SK-N-SH (cell line): ENCODE measurements around the gene CARD19. TPM values are rescaled to one million over a fixed set of nuclear protein-coding genes. Genes with fewer than 3 reads are reported as not detected.

ENCODE experiments used
- CTCF ChIA-PET: fragments of 300-600, 350-600 bp; formaldehyde crosslinking; extraction: SDS; loops from one replicate; lab custom pipeline; 2021; lab: Yijun Ruan, JAX
- POLR2A ChIA-PET: fragments of 350-600 bp; sonication (Branson Sonifier 250); formaldehyde crosslinking; extraction: SDS; loops from one replicate; lab custom pipeline; 2020; ENCODE audit warnings: antibody characterized with exemption, inconsistent platforms; lab: Yijun Ruan, JAX
- DNase-seq: peaks from one replicate; pipeline ENCODE4 v3.0.0; 2012
- H2AFZ ChIP-seq: fragments of 200-600 bp; sonication (generic); 2 replicates; pipeline ENCODE4 v1.8.1; 2016; ENCODE audit warnings: antibody characterized with exemption, mild to moderate bottlenecking, low read depth
- H3F3A ChIP-seq: fragments of 200-600 bp; sonication (generic); replicated peaks from 2 replicates; pipeline ENCODE3; 2016; ENCODE audit warnings: antibody characterized with exemption, mild to moderate bottlenecking; ENCODE audit not compliant: insufficient read depth
- H3K27ac ChIP-seq, 2 experiments: fragments of 200-500 bp in 1 of 2; fragments of 200-600 bp in 1 of 2; sonication (Bioruptor generic) in 1 of 2; sonication (generic), shearing (Covaris generic) in 1 of 2; 2 replicates each; pipeline versions ENCODE4 v1.5.1 to v1.6.1; 2014 to 2016; ENCODE audit warnings: low read depth in 2 of 2, inconsistent platforms in 1 of 2, low read length in 1 of 2, mild to moderate bottlenecking in 1 of 2, mixed read lengths in 1 of 2
- H3K27me3 ChIP-seq: fragments of 200-600 bp; sonication (generic), shearing (Covaris generic); 2 replicates; pipeline ENCODE4 v1.6.1; 2016; ENCODE audit warnings: mixed run types; ENCODE audit not compliant: insufficient read depth
- H3K36me3 ChIP-seq, 2 experiments: fragments of 200-500 bp in 1 of 2; fragments of 200-600 bp in 1 of 2; sonication (Bioruptor generic) in 1 of 2; sonication (generic) in 1 of 2; replicated peaks in 1 of 2; 2 replicates each; pipeline versions ENCODE3 to v1.5.1; 2014 to 2016; ENCODE audit warnings: low read length in 1 of 2, mild to moderate bottlenecking in 1 of 2; ENCODE audit not compliant: insufficient read depth in 2 of 2, control insufficient read depth in 1 of 2
- H3K4me1 ChIP-seq, 2 experiments: fragments of 200-500 bp in 1 of 2; fragments of 200-600 bp in 1 of 2; sonication (Bioruptor generic) in 1 of 2; sonication (generic), shearing (Covaris generic) in 1 of 2; 2 replicates each; pipeline versions ENCODE4 v1.5.1 to v1.6.1; 2014 to 2016; ENCODE audit warnings: low read depth in 1 of 2, low read length in 1 of 2, mixed run types in 1 of 2; ENCODE audit not compliant: insufficient read depth in 2 of 2, control insufficient read depth in 1 of 2
- H3K4me2 ChIP-seq: fragments of 200-600 bp; sonication (generic), shearing (Covaris generic); 2 replicates; pipeline ENCODE4 v1.6.1; 2017; ENCODE audit warnings: mixed run types
- H3K4me3 ChIP-seq, 2 experiments: fragments of 200-500 bp in 1 of 2; fragments of 200-600 bp in 1 of 2; sonication (Bioruptor generic) in 1 of 2; sonication (generic), shearing (Covaris generic) in 1 of 2; 2 replicates each; pipeline versions ENCODE4 v1.5.1 to v1.8.1; 2014 to 2016; ENCODE audit warnings: low read depth in 2 of 2, inconsistent platforms in 1 of 2, low read length in 1 of 2, mild to moderate bottlenecking in 1 of 2, mixed read lengths in 1 of 2, moderate library complexity in 1 of 2
- H3K79me2 ChIP-seq: fragments of 200-600 bp; sonication (generic); 2 replicates; pipeline ENCODE4 v1.8.1; 2017; ENCODE audit warnings: mild to moderate bottlenecking; ENCODE audit not compliant: insufficient read depth
- H3K9ac ChIP-seq: fragments of 200-600 bp; sonication (generic); 2 replicates; pipeline ENCODE4 v1.6.1; 2017; ENCODE audit warnings: mixed run types
- H3K9me2 ChIP-seq: fragments of 200-600 bp; sonication (generic); 2 replicates; pipeline ENCODE4 v1.6.1; 2017; ENCODE audit warnings: mixed run types
- H3K9me3 ChIP-seq: fragments of 200-600 bp; sonication (generic); 2 replicates; pipeline ENCODE4 v1.6.1; 2017; ENCODE audit warnings: mixed run types, mild to moderate bottlenecking, moderate library complexity
- H4K20me1 ChIP-seq: fragments of 200-600 bp; sonication (generic); 2 replicates; pipeline ENCODE4 v1.6.1; 2017; ENCODE audit warnings: mild to moderate bottlenecking, mixed run types; ENCODE audit not compliant: insufficient read depth
- ELF1 ChIP-seq: IDR thresholded peaks from 2 replicates; pipeline ENCODE4 v1.4.0; 2012
- EZH2phosphoT487 ChIP-seq: fragments of 200-600 bp; sonication (generic); IDR thresholded peaks from 2 replicates; pipeline ENCODE4 v1.6.1; 2017; ENCODE audit warnings: low read depth, mixed run types, mild to moderate bottlenecking, antibody characterized with exemption, moderate library complexity, borderline replicate concordance
- FOSL2 ChIP-seq: IDR thresholded peaks from 2 replicates; pipeline ENCODE4 v1.4.0; 2012; ENCODE audit warnings: low read depth, mild to moderate bottlenecking, moderate library complexity, borderline replicate concordance
- FOXM1 ChIP-seq: IDR thresholded peaks from 2 replicates; pipeline ENCODE4 v1.4.0; 2012; ENCODE audit warnings: low read depth, mild to moderate bottlenecking
- GABPA ChIP-seq: IDR thresholded peaks from 2 replicates; pipeline ENCODE4 v1.4.0; 2012; ENCODE audit warnings: low read depth, mild to moderate bottlenecking
- GATA2 ChIP-seq: sonication (generic); formaldehyde crosslinking; IDR thresholded peaks from 2 replicates; pipeline ENCODE4 v1.5.0; 2020; ENCODE audit warnings: mild to moderate bottlenecking, missing genetic modification reagents
- JUND ChIP-seq: IDR thresholded peaks from 2 replicates; pipeline ENCODE4 v1.4.0; 2012
- NFIC ChIP-seq: IDR thresholded peaks from 2 replicates; pipeline ENCODE4 v1.4.0; 2012; ENCODE audit warnings: borderline replicate concordance
- NRF1 ChIP-seq: IDR thresholded peaks from 2 replicates; pipeline ENCODE4 v1.6.1; 2012; ENCODE audit warnings: low read depth, mild to moderate bottlenecking, low read length
- RAD21 ChIP-seq: IDR thresholded peaks from 2 replicates; pipeline ENCODE4 v1.6.1; 2012; ENCODE audit warnings: mild to moderate bottlenecking, low read length
- SMC3 ChIP-seq: IDR thresholded peaks from 2 replicates; pipeline ENCODE4 v1.6.1; 2012; ENCODE audit warnings: low read depth, low read length, improper control_type of control experiment
- TEAD4 ChIP-seq: IDR thresholded peaks from 2 replicates; pipeline ENCODE4 v1.4.0; 2012; ENCODE audit warnings: mild to moderate bottlenecking, borderline replicate concordance; ENCODE audit not compliant: insufficient read depth
- YY1 ChIP-seq: IDR thresholded peaks from 2 replicates; pipeline ENCODE4 v1.4.0; 2012; ENCODE audit warnings: low read depth, mild to moderate bottlenecking
- WGBS: methylation state at CpG from one replicate; pipeline ENCODE4 v1.1.6; 2017; ENCODE audit warnings: low lambda C conversion rate; 5-methylcytosine and 5-hydroxymethylcytosine counted together
- polyA plus RNA-seq, 3 experiments: library from polyadenylated mRNA; depleted of rRNA; stranded (reverse); fragments of >200 nt; gene quantifications; 2 replicates each; pipeline ENCODE4 v1.2.3, GENCODE V29; 2012
- TF ChIP-seq, protein P1 (sequence below): IDR thresholded peaks from 2 replicates; pipeline ENCODE4 v1.4.0; 2012; ENCODE audit warnings: low read depth, borderline replicate concordance
- TF ChIP-seq, protein P2 (sequence below): IDR thresholded peaks from 2 replicates; pipeline ENCODE4 v1.4.0; 2012; ENCODE audit warnings: low read depth, borderline replicate concordance
- TF ChIP-seq, protein P3 (sequence below): fragments of 150-350 bp; IDR thresholded peaks from 2 replicates; pipeline ENCODE4 v1.6.1; 2016; ENCODE audit warnings: mild to moderate bottlenecking, low read depth, low read length

The CARD19 gene
- polyA plus RNA-seq, 1 of the 3 experiments (the other 2 are of a cell fraction), result 165 TPM

DNA sequence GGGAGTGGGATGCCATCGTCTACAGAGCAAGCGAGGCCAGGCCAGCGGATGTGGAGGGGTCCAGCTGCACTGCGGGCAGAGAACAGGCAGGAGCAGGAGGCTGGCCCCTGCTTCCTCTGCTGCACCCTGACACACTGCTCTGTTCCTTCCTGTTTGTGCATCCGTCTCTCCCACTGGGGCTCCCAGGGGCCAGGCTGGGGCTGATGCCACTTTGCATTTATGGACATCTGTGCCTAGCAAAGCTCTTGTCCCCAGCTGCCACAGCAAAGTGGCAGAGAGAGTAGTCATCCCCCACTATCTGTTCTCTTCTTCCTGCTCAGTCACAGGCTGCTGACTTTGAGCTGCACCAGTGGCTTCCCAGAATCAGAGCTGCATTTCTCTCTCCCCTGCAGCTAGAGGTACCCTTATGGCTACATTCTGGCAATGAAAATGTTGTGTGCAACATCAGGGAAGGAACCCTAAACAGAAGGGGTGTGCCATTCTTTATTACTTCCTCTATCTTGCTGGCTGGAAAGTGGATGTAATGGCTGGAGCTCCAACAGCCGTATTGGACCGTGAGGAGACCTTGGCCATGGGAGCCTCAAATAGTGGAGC, 42.3 kb downstream of the CARD19 start (continued):
- TF ChIP-seq, protein P1, sequence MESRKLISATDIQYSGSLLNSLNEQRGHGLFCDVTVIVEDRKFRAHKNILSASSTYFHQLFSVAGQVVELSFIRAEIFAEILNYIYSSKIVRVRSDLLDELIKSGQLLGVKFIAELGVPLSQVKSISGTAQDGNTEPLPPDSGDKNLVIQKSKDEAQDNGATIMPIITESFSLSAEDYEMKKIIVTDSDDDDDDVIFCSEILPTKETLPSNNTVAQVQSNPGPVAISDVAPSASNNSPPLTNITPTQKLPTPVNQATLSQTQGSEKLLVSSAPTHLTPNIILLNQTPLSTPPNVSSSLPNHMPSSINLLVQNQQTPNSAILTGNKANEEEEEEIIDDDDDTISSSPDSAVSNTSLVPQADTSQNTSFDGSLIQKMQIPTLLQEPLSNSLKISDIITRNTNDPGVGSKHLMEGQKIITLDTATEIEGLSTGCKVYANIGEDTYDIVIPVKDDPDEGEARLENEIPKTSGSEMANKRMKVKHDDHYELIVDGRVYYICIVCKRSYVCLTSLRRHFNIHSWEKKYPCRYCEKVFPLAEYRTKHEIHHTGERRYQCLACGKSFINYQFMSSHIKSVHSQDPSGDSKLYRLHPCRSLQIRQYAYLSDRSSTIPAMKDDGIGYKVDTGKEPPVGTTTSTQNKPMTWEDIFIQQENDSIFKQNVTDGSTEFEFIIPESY, result no peak
- TF ChIP-seq TEAD4, result no peak
- TF ChIP-seq, protein P2, sequence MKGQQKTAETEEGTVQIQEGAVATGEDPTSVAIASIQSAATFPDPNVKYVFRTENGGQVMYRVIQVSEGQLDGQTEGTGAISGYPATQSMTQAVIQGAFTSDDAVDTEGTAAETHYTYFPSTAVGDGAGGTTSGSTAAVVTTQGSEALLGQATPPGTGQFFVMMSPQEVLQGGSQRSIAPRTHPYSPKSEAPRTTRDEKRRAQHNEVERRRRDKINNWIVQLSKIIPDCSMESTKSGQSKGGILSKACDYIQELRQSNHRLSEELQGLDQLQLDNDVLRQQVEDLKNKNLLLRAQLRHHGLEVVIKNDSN, result no peak
- TF ChIP-seq YY1, result no peak
- no peak for TF ChIP-seq ELF1
- no peak for TF ChIP-seq NFIC
- TF ChIP-seq EZH2phosphoT487, result no peak
- no peak for TF ChIP-seq JUND
- TF ChIP-seq GATA2 (CRISPR knock-in tag), result no peak
- TF ChIP-seq, protein P3, sequence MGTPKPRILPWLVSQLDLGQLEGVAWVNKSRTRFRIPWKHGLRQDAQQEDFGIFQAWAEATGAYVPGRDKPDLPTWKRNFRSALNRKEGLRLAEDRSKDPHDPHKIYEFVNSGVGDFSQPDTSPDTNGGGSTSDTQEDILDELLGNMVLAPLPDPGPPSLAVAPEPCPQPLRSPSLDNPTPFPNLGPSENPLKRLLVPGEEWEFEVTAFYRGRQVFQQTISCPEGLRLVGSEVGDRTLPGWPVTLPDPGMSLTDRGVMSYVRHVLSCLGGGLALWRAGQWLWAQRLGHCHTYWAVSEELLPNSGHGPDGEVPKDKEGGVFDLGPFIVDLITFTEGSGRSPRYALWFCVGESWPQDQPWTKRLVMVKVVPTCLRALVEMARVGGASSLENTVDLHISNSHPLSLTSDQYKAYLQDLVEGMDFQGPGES, result no peak
- no peak for TF ChIP-seq SMC3
- no peak for TF ChIP-seq FOXM1

DNA sequence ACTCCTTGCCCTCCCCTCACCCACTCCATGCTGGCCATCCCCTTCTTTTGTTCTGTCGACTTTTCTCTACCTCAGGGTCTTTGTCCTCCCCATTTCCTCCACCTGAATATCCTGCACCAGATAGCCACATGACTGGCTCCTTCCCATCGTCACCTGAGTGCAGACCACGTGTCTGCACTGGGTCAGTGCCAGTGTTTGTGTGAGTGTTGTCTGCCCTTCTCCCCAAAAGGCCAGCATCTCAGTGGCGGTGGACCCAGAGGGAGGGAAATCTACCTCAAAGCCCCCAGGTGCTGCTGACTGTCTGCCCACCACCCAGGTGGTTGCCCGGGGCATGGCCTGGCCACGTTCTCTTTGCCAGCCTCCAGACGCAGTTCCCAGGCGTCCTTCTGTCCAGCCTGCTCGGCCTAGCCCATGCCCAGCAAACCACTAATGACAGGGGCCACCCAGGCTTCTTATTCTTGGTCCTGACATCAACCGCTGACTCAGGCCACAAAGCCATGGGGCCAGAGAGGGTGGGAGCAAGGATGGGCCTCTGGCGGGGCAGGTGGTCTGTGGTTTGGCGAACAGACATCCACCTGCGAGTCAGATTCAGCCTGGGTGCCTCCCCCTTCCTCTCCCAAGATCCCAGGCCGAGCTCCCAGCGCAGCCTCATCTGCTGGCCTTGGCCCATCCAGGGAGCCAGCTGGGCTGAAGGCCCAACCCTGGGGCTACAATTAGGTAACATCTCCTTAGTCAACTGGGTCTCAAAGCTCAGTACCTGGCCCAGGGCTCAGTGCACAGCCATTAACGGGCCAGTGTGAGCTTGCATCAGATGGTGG, 43.6 kb downstream of the CARD19 start:
- peaks cover 0 to 20% of the 10 kb centered on the region in 2 experiments; a peak in 2 of 4 replicates for H3K4me1 ChIP-seq
- no peaks in the 10 kb centered on the region for H4K20me1 ChIP-seq
- H3K9ac ChIP-seq, result no peak overlapping the region
- H3K79me2 ChIP-seq, result no peaks in the 10 kb centered on the region
- no peak overlapping the region for H2AFZ ChIP-seq
- no peaks in the 10 kb centered on the region for H3F3A ChIP-seq
- WGBS, result 79% methylated on average over 9 of the region's 16 CpGs
- POLR2A ChIA-PET, result no interaction called here
- H3K27ac ChIP-seq, result no peak overlapping the region
- no peak for DNase-seq
- no peak overlapping the region for H3K4me3 ChIP-seq
- CTCF ChIA-PET, result interaction anchor here (0.6 to 1.3 kb wide), 5 partner anchors 11 to 165 kb away, joined by 3 to 4 read pairs (median 3); no protein-coding TSS in a partner anchor
- H3K36me3 ChIP-seq, result no peaks in the 10 kb centered on the region
- H3K4me2 ChIP-seq, result no peak overlapping the region
- TF ChIP-seq GABPA, result no peak
- no peak for TF ChIP-seq ELF1
- TF ChIP-seq, protein P2, result no peak
- TF ChIP-seq NRF1, result no peak
- no peak for TF ChIP-seq YY1
- TF ChIP-seq FOSL2, result no peak
- TF ChIP-seq GATA2 (CRISPR knock-in tag), result no peak
- TF ChIP-seq RAD21, result no peak
- no peak for TF ChIP-seq FOXM1
- no peaks in the 10 kb centered on the region for H3K9me3 ChIP-seq
- H3K9me2 ChIP-seq, result no peaks in the 10 kb centered on the region
- H3K27me3 ChIP-seq, result no peaks in the 10 kb centered on the region
